ENCODE measurements around the gene GDPD5.
A peak's percentile ranks its signal among the peaks of the same experiment; 100 is the strongest.
"Not testable (repeated sequence)": the region's sequence is repeated elsewhere in the genome, so short reads cannot be mapped to it uniquely, and the experiment has no call there.

GDPD5 gene

GRCh38 chr11:75423721-75424120 is 102.0 kb downstream of the GDPD5 start:
- no peak for DNase-seq

GRCh38 chr11:75422248-75423231 is 103.2 kb downstream of the GDPD5 start:
- peak; percentile 96 for DNase-seq

GRCh38 chr11:75421902-75422247 is 103.9 kb downstream of the GDPD5 start:
- DNase-seq = no peak

GRCh38 chr11:75421035-75421602 is 104.6 kb downstream of the GDPD5 start:
- no peak for DNase-seq

GRCh38 chr11:75420224-75421034 is 105.3 kb downstream of the GDPD5 start:
- peak; percentile 36 for DNase-seq

- no peak for DNase-seq
Observed at GRCh38 chr11:75413864-75414263, 111.9 kb downstream of the GDPD5 start.

GRCh38 chr11:75413146-75413545 is 112.6 kb downstream of the GDPD5 start:
- DNase-seq = not testable (repeated sequence)

GRCh38 chr11:75409971-75410370 is 115.8 kb downstream of the GDPD5 start:
- DNase-seq = not testable (repeated sequence)

GRCh38 chr11:75408957-75409219 is 116.9 kb downstream of the GDPD5 start:
- no peak for DNase-seq

- no peak for DNase-seq
Observed at GRCh38 chr11:75406338-75406777, 119.4 kb downstream of the GDPD5 start.

- DNase-seq = no peak
Observed at GRCh38 chr11:75403983-75404658, 121.6 kb downstream of the GDPD5 start.

- no peak for DNase-seq
Observed at GRCh38 chr11:75403037-75403436, 122.7 kb downstream of the GDPD5 start.

- no peak for DNase-seq
Observed at GRCh38 chr11:75402002-75402773, 123.6 kb downstream of the GDPD5 start.

- peak; percentile 39 for DNase-seq
Observed at GRCh38 chr11:75400146-75400865, 125.4 kb downstream of the GDPD5 start.

GRCh38 chr11:75399344-75400145 is 126.2 kb downstream of the GDPD5 start, which contains the start of gene RPS3:
RPS3 (plus strand) TSS chr11:75399518; CDS start chr11:75399548, 30 bp downstream.
- DNase-seq = peak; percentile 93

- DNase-seq = no peak
Observed at GRCh38 chr11:75398906-75399305, 126.8 kb downstream of the GDPD5 start.

- DNase-seq = no peak
Observed at GRCh38 chr11:75394085-75394840, 131.5 kb downstream of the GDPD5 start.

GRCh38 chr11:75389925-75390324 is 135.8 kb downstream of the GDPD5 start:
- DNase-seq = no peak

GRCh38 chr11:75389276-75389605 is 136.5 kb downstream of the GDPD5 start:
- no peak for DNase-seq
